Activated CD4-positive, alpha-beta memory T cell treated with anti-CD3 and anti-CD28 coated beads, Interleukin-2, amount 10 ng/mL, durations not matched to agents 7 days and 5 days (primary cell): ENCODE data around the gene LEAP2. TPM values are rescaled to one million over a fixed set of nuclear protein-coding genes. Genes with fewer than 3 reads are reported as not detected.
A peak's percentile ranks its signal among the peaks of the same experiment; 100 is the strongest.

Experiments
- CTCF ChIA-PET: fragments of 350-600 bp; sonication (Branson Sonifier 250); formaldehyde crosslinking; loops from one replicate; lab custom pipeline; 2021; ENCODE audit warnings: antibody characterized with exemption, inconsistent platforms; lab: Charles Lee
- POLR2A ChIA-PET: fragments of 350-600 bp; sonication (Branson Sonifier 250); formaldehyde crosslinking; loops from one replicate; lab custom pipeline; 2021; ENCODE audit warnings: antibody characterized with exemption; lab: Charles Lee
- DNase-seq: peaks from one replicate; pipeline ENCODE4 v3.0.0-alpha.2; 2020
- H3K27ac Mint-ChIP-seq: one replicate; pipeline ENCODE4 v1.8.0; 2021; ENCODE audit warnings: mild to moderate bottlenecking, mixed read lengths
- H3K27me3 Mint-ChIP-seq: one replicate; pipeline ENCODE4 v1.8.0; 2021; ENCODE audit warnings: mixed read lengths
- H3K36me3 Mint-ChIP-seq: one replicate; pipeline ENCODE4 v1.8.0; 2021; ENCODE audit warnings: low read depth, mixed read lengths
- H3K4me1 Mint-ChIP-seq: one replicate; pipeline ENCODE4 v1.8.0; 2021; ENCODE audit warnings: mixed read lengths
- H3K4me3 Mint-ChIP-seq: one replicate; pipeline ENCODE4 v1.8.0; 2021; ENCODE audit warnings: mild to moderate bottlenecking, mixed read lengths
- H3K9me3 Mint-ChIP-seq: one replicate; pipeline ENCODE4 v1.8.0; 2021; ENCODE audit warnings: mixed read lengths
- total RNA-seq, 2 experiments: library from RNA; stranded (reverse); gene quantifications; one replicate each; pipeline ENCODE4 v1.2.3, GENCODE V29; 2021

The LEAP2 gene
- total RNA-seq, 2 experiments from 2014 or later = 2.5 to 3.2 TPM

GRCh38 chr5:132890817-132891216 lies 17.3 kb downstream of the LEAP2 start:
- H3K36me3 Mint-ChIP-seq = peaks cover 60% of the 10 kb centered on the region
- POLR2A ChIA-PET = no interaction called here

GRCh38 chr5:132895719-132896305 lies 22.3 kb downstream of the LEAP2 start:
- Mint-ChIP-seq H3K4me1 (peaks cover 11% of the 10 kb centered on the region), H3K4me3 (no peak overlapping the region), H3K36me3 (peaks cover 53% of the 10 kb centered on the region), H3K27me3 (no peaks in the 10 kb centered on the region), H3K27ac (no peak overlapping the region), H3K9me3 (no peaks in the 10 kb centered on the region)
- POLR2A ChIA-PET = no interaction called here
- DNase-seq = no peak
- CTCF ChIA-PET = interaction anchor here (1.3 kb wide), 1 partner anchor 12 kb away, joined by 4 read pairs; no protein-coding TSS in a partner anchor

More at GRCh38 chr5:132890817-132891216, 17.3 kb downstream of the LEAP2 start:
- Mint-ChIP-seq H3K27me3 (no peaks in the 10 kb centered on the region), H3K9me3 (no peaks in the 10 kb centered on the region), H3K4me3 (no peak overlapping the region), H3K4me1 (peaks cover 5% of the 10 kb centered on the region), H3K27ac (no peak overlapping the region)
- CTCF ChIA-PET = interaction anchor here (1.2 to 1.8 kb wide), 2 partner anchors 23 to 71 kb away, joined by 3 to 8 read pairs; no protein-coding TSS in a partner anchor
- DNase-seq = no peak

GRCh38 chr5:132896685-132897084 lies 23.2 kb downstream of the LEAP2 start:
- Mint-ChIP-seq H3K9me3 (no peaks in the 10 kb centered on the region), H3K4me1 (peaks cover 11% of the 10 kb centered on the region), H3K36me3 (peaks cover 57% of the 10 kb centered on the region), H3K4me3 (no peak overlapping the region), H3K27me3 (no peaks in the 10 kb centered on the region), H3K27ac (no peak overlapping the region)
- no peak for DNase-seq
- ChIA-PET POLR2A (no interaction called here), CTCF (interaction anchor here (1.3 kb wide), 1 partner anchor 13 kb away, joined by 4 read pairs; no protein-coding TSS in a partner anchor)

GRCh38 chr5:132898094-132898493 lies 24.6 kb downstream of the LEAP2 start:
- Mint-ChIP-seq H3K27me3 (no peaks in the 10 kb centered on the region), H3K9me3 (no peaks in the 10 kb centered on the region), H3K4me3 (no peak overlapping the region), H3K27ac (no peak overlapping the region), H3K4me1 (peaks cover 11% of the 10 kb centered on the region), H3K36me3 (peaks cover 47% of the 10 kb centered on the region)
- DNase-seq = no peak
- ChIA-PET POLR2A (no interaction called here), CTCF (interaction anchor here (0.8 kb wide), 1 partner anchor 15 kb away, joined by 4 read pairs; no protein-coding TSS in a partner anchor)

- peaks cover 11% of the 10 kb centered on the region for H3K4me1 Mint-ChIP-seq
- no peak overlapping the region for H3K27ac Mint-ChIP-seq
- DNase-seq = no peak
- H3K9me3 Mint-ChIP-seq = no peaks in the 10 kb centered on the region
- CTCF ChIA-PET = no interaction called here
- no peak overlapping the region for H3K4me3 Mint-ChIP-seq
- H3K36me3 Mint-ChIP-seq = peaks cover 33% of the 10 kb centered on the region
- H3K27me3 Mint-ChIP-seq = no peaks in the 10 kb centered on the region
- POLR2A ChIA-PET = no interaction called here
Observed at GRCh38 chr5:132901036-132901435, 27.6 kb downstream of the LEAP2 start.

GRCh38 chr5:132901730-132902129 lies 28.3 kb downstream of the LEAP2 start:
- Mint-ChIP-seq H3K9me3 (no peaks in the 10 kb centered on the region), H3K27ac (no peak overlapping the region), H3K36me3 (peaks cover 26% of the 10 kb centered on the region), H3K4me1 (peaks cover 7% of the 10 kb centered on the region), H3K27me3 (no peaks in the 10 kb centered on the region), H3K4me3 (no peak overlapping the region)
- CTCF ChIA-PET = no interaction called here
- POLR2A ChIA-PET = no interaction called here
- no peak for DNase-seq

- H3K4me3 Mint-ChIP-seq = no peak overlapping the region
- DNase-seq = no peak
- no peaks in the 10 kb centered on the region for H3K9me3 Mint-ChIP-seq
- ChIA-PET CTCF (interaction anchor here (1.1 to 1.6 kb wide), 2 partner anchors 22 to 42 kb away, joined by 3 read pairs; no protein-coding TSS in a partner anchor), POLR2A (no interaction called here)
- no peak overlapping the region for H3K27ac Mint-ChIP-seq
- no peaks in the 10 kb centered on the region for H3K4me1 Mint-ChIP-seq
- H3K36me3 Mint-ChIP-seq = peaks cover 22% of the 10 kb centered on the region
- H3K27me3 Mint-ChIP-seq = no peaks in the 10 kb centered on the region
Observed at GRCh38 chr5:132905938-132906337, 32.5 kb downstream of the LEAP2 start.

GRCh38 chr5:132907161-132907560 lies 33.7 kb downstream of the LEAP2 start:
- CTCF ChIA-PET = no interaction called here
- Mint-ChIP-seq H3K9me3 (no peaks in the 10 kb centered on the region), H3K27ac (no peak overlapping the region), H3K4me3 (no peak overlapping the region), H3K4me1 (no peaks in the 10 kb centered on the region), H3K27me3 (no peaks in the 10 kb centered on the region), H3K36me3 (peaks cover 23% of the 10 kb centered on the region)
- DNase-seq = no peak
- POLR2A ChIA-PET = no interaction called here

GRCh38 chr5:132909702-132910101 lies 36.2 kb downstream of the LEAP2 start:
- no peak overlapping the region for H3K4me3 Mint-ChIP-seq
- CTCF ChIA-PET = no interaction called here

GRCh38 chr5:132915681-132916080 lies 42.2 kb downstream of the LEAP2 start:
- CTCF ChIA-PET = no interaction called here
- POLR2A ChIA-PET = no interaction called here
- Mint-ChIP-seq H3K4me1 (peaks cover 3% of the 10 kb centered on the region), H3K27ac (no peak overlapping the region), H3K4me3 (no peak overlapping the region), H3K27me3 (no peaks in the 10 kb centered on the region), H3K36me3 (peaks cover 25% of the 10 kb centered on the region), H3K9me3 (no peaks in the 10 kb centered on the region)
- no peak for DNase-seq

More at GRCh38 chr5:132909702-132910101, 36.2 kb downstream of the LEAP2 start:
- peaks cover 28% of the 10 kb centered on the region for H3K36me3 Mint-ChIP-seq
- no peak overlapping the region for H3K27ac Mint-ChIP-seq
- POLR2A ChIA-PET = no interaction called here
- DNase-seq = no peak
- H3K27me3 Mint-ChIP-seq = no peaks in the 10 kb centered on the region
- H3K4me1 Mint-ChIP-seq = no peaks in the 10 kb centered on the region
- no peaks in the 10 kb centered on the region for H3K9me3 Mint-ChIP-seq

- ChIA-PET CTCF (no interaction called here), POLR2A (no interaction called here)
- no peak overlapping the region for H3K4me3 Mint-ChIP-seq
Observed at GRCh38 chr5:132916086-132916485, 42.6 kb downstream of the LEAP2 start.

More at GRCh38 chr5:132916086-132916485, 42.6 kb downstream of the LEAP2 start:
- H3K36me3 Mint-ChIP-seq = peaks cover 25% of the 10 kb centered on the region
- no peaks in the 10 kb centered on the region for H3K27me3 Mint-ChIP-seq
- peaks cover 3% of the 10 kb centered on the region for H3K4me1 Mint-ChIP-seq
- peak overlapping the region; percentile 14 for H3K27ac Mint-ChIP-seq
- no peak for DNase-seq
- H3K9me3 Mint-ChIP-seq = no peaks in the 10 kb centered on the region
